T-helper 1 cell treated with Interleukin-12 subunit alpha and Interleukin-12 subunit beta and Interleukin-4 antibody, amounts not matched to agents 30 ng/mL and 1 ng/mL, for 36 hours (primary cell): Measurements from ENCODE around the gene KCNJ14. TPM values are rescaled to one million over a fixed set of nuclear protein-coding genes. Genes with fewer than 3 reads are reported as not detected.

Experiments used
- intact Hi-C: fragments of 100-400 bp; cut with micrococcal nuclease; formaldehyde crosslinking; loops from one replicate; pipeline ENCODE4 v1.15.1; 2024
- total RNA-seq: library from RNA; stranded (reverse); gene quantifications from 2 replicates; pipeline ENCODE4 v1.2.3, GENCODE V29; 2022

The KCNJ14 gene
- 1.5 and 1.8 TPM in 2 replicates for total RNA-seq

DNA sequence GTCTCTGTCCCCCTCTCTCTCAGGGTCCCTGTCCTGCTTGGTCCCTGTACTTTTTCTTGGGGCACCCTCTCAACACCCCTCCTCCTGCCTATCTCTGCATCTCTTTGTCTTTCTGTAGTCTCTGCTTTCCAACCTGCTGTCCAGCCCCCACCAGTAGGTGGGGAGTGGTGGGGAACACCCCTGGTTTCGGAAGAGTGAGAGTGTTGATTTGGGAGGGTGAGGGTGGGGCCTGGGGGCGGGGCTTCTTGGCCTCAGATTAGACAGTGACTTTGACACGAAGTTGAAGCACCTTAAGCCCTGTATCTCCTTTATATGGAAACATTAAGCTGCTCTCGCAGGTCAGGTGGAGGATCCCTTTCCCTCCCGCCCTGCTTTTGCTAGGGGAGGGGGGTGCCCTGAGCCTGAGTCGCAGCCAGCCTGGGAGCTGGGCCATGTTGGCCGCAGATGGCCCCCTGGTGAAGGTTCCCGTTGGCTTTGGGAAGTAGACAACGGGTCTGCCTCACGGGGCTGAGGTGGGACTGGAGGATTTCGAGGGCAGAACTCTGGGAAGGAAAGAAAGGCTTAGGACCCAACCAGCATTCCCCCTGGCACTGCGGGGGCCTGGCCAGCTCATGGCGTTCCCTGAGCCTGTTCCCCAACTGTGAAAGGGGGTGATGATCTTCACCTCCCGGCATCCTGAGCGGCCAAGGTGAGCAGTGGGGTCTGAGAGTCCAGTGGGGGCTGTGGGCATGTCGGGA lies at the start of gene KCNJ14:
KCNJ14 (plus strand) TSS at position 404 of the 737 bp plus-strand sequence. CDS start 6,151 bp downstream, outside the sequence.
- intact Hi-C loops: no loop called here

DNA sequence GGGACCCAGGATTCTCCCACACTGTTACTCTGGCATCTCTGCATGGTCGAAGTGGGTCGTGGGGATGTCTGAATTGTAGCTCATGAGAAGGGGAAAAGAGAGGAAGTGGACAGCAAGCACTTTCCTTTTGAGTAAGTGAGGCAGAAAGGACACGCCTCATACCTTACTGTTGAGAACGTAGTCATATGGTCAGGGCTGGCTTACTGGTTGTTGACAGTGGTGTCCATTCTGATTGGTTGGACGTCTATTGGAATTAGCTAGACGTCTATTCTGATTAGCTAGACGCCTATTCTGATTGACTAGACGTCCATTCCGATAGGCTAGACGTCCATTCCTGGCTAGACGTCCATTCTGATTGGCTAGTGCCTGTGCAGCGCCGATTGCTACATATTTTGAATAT lies 49.5 kb upstream of the KCNJ14 start:
- intact Hi-C loops: no loop called here

DNA sequence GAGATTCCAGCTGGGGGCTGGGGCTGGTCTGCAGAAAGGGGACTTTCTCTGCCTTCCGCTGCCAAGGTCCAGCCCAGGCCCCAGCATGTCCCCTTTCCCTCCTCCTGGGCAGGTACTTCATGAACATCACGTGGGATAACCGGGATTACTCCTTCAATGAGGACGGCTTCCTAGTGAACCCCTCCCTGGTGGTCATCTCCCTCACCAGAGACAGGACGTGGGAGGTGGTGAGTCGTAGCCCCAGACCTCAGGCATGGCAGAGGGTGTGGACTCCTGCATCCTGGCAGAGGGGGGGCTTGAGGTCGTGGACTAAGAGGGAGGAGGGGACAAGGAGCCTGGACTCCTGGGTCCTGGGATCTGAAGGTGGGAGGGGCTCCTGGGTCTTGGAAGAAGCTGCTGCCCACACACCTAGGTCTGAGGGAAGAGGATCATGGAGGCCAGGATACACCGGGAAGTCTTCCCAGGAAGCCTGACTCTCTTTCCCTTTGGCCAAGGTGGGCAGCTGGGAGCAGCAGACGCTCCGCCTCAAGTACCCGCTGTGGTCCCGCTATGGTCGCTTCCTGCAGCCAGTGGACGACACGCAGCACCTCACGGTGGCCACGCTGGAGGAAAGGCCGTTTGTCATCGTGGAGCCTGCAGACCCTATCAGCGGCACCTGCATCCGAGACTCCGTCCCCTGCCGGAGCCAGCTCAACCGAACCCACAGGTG lies 41.3 kb upstream of the KCNJ14 start:
- intact Hi-C loops: loop anchor here (10.0 kb wide), 1 partner anchor 311 kb away; no protein-coding TSS in a partner anchor

DNA sequence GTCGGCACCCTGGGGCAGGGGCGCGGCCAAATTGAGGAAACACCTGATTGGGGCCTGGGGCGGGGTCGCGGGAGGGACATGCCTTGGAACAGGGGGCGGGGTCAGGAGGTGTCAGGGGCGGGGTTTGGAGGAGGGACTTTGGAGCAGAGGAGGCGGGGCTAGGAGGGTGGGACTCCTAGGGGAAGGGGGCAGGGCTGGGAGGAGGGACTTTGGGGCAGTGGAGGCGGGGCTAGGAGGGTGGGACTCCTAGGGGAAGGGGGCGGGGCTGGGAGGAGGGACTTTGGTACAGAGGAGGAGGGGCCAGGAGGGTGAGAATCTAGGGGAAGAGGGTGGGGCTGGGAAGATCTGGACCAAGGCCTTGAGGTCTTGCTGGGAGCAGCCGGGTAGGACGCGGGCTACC lies 40.0 kb upstream of the KCNJ14 start:
- intact Hi-C loops: loop anchor here (1.0 to 10.0 kb wide), 9 partner anchors 12 to 309 kb away; partner anchors contain the start of genes CYTH2, GRWD1, KDELR1 and SYNGR4

DNA sequence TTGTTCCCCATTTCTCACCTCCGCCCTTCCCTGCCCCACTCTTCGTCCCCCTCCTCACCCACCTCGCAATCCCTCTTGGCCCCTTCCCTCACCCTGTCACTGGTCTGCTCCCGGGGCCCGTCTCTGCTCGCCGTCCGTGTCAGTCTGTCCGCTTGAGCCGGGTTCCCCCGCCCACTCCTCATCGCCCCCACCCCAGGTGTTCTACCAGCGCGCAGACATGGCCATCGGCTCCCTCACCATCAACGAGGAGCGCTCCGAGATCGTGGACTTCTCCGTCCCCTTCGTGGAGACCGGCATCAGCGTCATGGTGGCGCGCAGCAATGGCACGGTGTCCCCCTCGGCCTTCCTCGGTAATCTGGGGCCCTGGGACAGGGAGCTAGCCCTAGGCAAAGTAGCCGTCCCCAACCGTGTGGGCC lies 39.6 kb upstream of the KCNJ14 start:
- intact Hi-C loops: loop anchor here (1.0 to 10.0 kb wide), 9 partner anchors 13 to 309 kb away; partner anchors contain the start of genes CYTH2, GRWD1, KDELR1 and SYNGR4

DNA sequence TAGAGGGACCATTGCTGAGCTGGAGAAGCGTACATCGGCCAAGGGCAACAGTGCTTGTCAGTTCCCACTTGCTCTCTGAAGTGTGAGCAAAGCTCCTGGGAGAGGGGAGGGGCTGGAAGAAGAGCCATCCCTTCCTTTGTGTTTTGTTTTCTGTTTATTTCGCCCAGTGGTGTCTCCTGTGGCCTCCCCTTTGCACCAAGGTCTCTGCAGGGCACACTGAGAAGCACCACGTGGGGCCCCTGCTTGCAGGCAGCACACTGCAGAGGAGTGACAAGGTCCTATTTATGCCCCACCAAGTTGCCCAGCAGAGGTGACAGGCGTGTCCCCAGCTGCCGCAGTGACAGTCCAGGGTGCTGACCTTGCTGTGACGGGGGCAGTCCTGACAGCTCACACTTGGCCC lies 38.0 kb upstream of the KCNJ14 start:
- intact Hi-C loops: loop anchor here (10.0 kb wide), 1 partner anchor 307 kb away; no protein-coding TSS in a partner anchor

DNA sequence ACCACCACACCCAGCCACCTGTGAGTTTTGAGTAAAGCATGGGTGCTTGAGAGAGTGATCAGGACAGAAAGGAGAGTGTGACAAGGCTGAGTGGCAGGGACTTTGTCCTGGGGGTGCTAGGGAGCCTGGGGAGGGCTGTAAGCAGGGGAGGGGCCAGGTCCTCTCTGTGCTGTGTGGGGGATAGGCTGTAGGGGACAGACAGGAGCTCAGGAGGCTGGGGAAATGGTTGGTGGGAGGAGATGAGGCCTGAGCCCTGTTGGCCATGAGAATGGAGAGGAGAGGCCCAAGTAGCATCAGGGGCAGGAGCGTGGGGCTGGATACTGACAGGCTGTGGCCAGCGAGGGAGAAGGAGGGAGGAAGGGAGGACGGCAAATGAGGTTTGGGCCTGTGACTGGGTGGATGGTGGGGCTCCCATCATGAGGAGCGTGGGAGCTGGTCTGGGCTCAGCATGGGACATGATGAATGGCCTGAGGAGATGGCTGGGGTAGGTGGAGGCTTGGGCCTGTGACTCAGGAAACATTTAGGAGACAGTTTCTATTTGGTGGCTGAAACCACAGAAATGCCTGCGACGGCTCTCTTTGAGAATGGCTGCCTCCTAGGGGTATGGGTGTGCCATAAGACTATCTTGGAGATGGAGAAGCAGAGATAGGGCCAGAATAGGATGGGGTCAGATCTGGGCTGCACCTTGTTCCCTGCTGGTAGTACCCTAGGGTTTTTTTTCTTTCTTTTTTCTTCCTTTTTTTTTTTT lies 36.9 kb upstream of the KCNJ14 start:
- intact Hi-C loops: loop anchor here (1.0 to 10.0 kb wide), 5 partner anchors 15 to 306 kb away; partner anchors contain the start of genes GRWD1 and SYNGR4

DNA sequence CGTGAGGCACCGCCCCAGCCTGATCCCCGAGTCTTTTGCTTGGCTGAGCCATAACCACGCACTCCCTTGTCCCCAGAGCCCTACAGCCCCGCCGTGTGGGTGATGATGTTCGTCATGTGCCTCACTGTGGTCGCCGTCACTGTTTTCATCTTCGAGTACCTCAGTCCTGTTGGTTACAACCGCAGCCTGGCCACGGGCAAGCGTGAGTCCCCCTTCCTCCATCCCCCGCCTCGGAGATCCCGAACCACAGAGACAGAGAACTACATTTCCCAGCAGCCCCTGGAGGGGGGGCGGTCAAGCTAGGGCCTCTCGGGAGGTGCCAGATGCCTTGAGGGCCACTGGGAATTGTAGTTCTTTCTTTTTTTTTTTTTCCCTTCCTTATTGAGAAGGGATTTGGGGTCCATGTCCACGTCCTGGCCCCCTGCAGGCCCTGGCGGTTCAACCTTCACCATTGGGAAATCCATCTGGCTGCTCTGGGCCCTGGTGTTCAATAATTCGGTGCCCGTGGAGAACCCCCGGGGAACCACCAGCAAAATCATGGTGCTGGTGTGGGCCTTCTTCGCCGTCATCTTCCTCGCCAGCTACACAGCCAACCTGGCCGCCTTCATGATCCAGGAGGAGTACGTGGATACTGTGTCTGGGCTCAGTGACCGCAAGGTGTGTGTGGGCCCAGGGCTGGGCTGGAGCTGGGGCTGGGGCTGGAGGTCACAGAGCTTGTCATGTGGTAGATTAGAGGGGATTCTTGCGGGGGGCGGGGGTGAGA lies 36.0 kb upstream of the KCNJ14 start:
- intact Hi-C loops: loop anchor here (1.0 to 10.0 kb wide), 5 partner anchors 16 to 305 kb away; partner anchors contain the start of genes GRWD1 and SYNGR4

DNA sequence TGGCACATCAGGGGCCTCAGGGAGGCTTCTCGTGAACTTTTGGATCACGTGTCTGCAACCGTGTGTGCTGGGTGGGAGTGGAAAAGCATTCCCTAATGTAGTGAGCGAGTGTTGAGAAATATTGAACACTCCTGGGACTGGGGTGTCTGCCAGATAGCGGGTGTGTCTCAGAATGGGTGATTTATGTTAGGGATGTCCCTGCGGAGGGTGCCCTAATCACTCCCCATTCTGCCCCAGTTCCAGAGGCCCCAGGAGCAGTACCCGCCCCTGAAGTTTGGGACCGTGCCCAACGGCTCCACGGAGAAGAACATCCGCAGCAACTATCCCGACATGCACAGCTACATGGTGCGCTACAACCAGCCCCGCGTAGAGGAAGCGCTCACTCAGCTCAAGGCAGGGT lies 33.8 kb upstream of the KCNJ14 start:
- intact Hi-C loops: no loop called here

DNA sequence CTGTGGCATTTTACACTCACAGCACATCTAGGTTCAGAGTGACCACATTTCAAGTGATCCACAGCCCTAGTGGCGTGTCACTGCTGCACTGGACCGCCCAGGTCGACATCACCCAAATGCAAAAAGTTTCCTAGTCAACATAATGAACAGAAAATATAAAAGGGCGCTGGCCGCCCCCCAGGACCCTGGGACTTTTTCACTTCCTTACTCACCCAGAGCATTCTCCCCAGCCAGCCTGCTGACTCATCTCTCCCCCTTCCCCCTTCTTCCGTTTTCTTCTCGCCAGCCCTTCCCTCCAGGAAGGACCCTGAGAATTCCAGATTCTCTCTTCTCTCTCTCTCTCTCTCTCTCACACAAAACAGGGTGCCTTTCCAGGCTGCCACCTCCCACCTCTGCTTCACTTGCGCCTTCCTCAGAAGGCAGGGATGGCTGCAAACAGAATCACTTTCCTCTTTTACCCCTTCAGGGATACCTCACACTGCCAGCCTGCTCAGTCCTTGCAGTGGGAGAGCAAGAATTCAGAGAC lies 30.6 kb upstream of the KCNJ14 start:
- intact Hi-C loops: no loop called here

DNA sequence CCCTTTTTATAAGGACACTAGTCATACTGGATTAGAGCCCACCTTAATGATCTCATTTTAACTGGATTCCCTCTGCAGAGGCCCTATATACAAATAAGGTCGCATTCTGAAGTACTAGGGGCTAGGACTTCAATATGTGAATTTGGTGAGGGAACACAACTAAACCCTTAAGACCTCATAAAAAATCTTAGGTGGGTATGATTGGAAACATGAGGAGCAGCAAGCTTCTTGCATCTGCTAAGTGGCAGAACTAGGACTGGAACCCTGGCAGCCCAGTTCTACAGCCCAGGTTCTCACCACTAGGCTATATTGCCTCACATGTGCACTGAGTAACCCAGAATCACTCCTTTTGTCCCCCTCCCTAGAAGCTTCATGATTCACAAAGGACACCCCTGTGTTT lies 26.7 kb upstream of the KCNJ14 start:
- intact Hi-C loops: no loop called here

DNA sequence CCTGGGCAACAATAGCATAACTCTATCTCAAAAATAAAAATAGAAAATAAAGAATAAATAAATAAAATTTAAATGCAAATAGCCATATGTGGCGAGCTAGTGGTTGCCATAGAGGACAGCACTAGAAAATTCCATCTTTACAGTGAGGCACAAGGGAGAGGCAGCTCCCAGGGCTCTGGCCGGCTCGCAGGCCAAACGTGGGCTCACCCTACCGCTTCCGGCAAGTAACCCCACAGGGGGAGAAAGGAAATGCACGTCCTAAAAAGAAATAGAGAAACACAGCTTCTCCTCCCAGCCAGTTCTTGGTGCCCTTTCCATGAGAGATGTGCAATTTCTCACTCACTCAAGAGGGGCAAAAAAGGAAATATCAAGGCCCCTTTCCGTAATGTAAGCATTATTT lies 22.0 kb upstream of the KCNJ14 start:
- intact Hi-C loops: no loop called here

DNA sequence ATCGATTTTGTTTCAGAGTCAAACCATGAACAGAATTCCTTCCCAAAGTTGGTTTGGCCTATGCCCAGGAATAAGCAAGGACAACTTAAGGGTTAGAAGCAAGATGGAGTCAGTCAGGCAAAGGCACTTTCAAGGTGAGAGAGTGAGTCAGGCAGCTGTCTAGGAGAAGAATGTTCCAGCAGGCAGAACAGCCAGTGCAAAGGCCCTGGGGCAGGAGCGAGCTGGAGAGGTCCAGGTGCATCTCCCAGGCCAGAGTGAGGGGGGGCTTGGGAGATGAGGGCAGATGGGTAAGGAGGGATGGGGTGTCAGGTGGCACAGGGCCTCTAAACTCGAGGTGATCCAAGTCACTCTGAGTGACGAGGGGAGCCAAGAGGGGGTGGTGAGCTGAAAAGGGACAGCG lies 18.8 kb upstream of the KCNJ14 start:
- intact Hi-C loops: no loop called here

DNA sequence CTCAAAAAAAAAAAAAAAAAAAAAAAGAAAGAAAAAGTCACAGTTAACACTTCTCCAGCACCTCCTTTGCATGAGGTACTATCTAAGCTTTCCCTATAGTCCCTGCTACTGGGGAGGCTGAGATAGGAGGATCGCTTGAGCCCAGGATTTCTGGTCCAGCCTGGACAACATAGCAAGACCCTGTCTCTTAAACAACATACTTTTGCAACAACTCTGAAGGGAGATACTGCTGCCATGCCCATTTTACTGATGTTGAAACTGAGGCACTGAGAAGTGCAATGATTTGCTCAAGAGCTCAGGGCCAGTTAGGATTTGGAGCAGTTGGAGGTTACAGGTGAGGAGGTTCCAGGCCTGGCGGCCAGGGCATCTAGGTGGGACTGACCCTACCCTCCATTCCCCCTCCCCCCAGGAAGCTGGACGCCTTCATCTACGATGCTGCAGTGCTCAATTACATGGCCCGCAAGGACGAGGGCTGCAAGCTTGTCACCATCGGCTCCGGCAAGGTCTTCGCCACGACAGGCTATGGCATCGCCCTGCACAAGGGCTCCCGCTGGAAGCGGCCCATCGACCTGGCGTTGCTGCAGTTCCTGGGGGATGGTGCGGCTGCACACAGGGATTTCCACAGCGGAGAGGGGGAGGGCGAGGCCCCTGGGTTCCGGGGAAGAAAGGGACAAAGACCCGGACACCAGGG lies 13.9 kb upstream of the KCNJ14 start:
- intact Hi-C loops: no loop called here

DNA sequence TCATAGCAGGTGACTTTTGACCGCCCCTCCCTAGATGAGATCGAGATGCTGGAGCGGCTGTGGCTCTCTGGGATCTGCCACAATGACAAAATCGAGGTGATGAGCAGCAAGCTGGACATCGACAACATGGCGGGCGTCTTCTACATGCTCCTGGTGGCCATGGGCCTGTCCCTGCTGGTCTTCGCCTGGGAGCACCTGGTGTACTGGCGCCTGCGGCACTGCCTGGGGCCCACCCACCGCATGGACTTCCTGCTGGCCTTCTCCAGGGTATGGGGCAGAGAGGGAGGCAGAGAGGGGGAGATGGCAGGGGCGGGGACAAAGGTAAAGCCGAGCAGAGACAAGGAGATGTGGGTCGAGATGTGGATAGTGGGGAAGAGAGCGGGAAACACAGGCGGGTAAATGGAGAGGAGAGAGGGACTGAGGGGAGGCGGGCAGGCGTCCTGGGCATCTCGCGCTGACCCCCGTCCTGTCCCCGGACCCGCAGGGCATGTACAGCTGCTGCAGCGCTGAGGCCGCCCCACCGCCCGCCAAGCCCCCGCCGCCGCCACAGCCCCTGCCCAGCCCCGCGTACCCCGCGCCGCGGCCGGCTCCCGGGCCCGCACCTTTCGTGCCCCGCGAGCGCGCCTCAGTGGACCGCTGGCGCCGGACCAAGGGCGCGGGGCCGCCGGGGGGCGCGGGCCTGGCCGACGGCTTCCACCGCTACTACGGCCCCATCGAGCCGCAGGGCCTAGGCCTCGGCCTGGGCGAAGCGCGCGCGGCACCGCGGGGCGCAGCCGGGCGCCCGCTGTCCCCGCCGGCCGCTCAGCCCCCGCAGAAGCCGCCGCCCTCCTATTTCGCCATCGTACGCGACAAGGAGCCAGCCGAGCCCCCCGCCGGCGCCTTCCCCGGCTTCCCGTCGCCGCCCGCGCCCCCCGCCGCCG lies 13.0 kb upstream of the KCNJ14 start:
- intact Hi-C loops: no loop called here

DNA sequence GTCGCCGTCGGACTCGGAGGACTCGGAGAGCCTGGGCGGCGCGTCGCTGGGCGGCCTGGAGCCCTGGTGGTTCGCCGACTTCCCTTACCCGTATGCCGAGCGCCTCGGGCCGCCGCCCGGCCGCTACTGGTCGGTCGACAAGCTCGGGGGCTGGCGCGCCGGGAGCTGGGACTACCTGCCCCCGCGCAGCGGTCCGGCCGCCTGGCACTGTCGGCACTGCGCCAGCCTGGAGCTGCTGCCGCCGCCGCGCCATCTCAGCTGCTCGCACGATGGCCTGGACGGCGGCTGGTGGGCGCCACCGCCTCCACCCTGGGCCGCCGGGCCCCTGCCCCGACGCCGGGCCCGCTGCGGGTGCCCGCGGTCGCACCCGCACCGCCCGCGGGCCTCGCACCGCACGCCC lies 12.1 kb upstream of the KCNJ14 start:
- intact Hi-C loops: no loop called here

DNA sequence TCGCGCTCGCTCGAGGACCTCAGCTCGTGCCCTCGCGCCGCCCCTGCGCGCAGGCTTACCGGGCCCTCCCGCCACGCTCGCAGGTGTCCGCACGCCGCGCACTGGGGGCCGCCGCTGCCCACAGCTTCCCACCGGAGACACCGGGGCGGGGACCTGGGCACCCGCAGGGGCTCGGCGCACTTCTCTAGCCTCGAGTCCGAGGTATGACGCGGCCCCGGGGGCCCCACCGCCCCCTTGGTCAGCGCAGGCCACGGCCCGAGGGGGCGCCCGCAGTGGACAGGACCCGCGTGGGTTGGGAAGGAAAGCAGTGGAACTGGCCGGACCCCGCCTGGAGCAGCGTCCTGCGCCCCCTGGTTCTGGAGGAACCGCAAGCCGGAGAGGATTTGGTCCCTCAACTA lies 11.6 kb upstream of the KCNJ14 start:
- intact Hi-C loops: loop anchor here (2.0 kb wide), 1 partner anchor 53 kb away; the partner anchor contains the start of gene KDELR1

DNA sequence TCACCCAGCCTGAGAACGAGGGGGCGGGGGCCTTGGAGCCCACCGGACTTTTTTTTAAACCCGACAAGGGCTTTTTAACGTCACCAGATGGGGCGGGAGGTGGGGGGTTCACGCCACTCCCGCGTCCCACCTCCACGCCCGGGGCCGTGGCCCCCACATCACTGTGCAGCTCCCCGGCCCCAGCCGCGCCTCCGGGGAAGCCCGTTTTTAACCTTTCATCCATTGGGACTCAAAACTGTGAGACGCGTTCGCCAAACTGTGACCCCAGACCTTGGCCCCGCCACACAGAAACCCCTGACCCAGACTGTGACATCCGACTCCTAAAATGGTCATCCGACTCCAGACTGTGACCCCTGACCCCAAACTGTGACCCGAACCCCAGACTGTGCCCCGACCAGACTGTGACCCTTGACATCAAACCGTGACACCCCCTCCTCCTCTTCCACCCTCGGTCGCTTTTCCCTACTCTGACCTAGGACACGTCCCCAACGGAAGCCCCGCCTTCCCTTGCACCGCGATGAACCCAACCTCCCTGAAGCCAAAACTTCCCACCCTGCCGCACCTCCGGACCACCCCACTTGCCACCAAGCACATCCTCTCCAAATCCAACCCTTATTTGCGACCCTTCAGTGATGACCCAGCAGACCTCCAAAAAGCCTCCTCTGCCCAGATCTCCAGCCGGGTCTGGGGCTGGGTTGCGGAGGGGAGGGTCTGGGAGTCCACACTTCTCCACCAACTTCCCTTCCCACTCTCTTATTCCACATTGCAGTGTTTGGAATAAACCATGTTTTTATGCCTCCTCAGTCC lies 11.0 kb upstream of the KCNJ14 start:
- intact Hi-C loops: loop anchor here (2.0 kb wide), 1 partner anchor 54 kb away; the partner anchor contains the start of gene KDELR1
